Measurements from ENCODE around the gene CCNB3. TPM values are rescaled to one million over a fixed set of nuclear protein-coding genes. Genes with fewer than 3 reads are reported as not detected.

The CCNB3 gene
- total RNA-seq, 1 experiment from 2014 or later: 0.24 TPM

DNA sequence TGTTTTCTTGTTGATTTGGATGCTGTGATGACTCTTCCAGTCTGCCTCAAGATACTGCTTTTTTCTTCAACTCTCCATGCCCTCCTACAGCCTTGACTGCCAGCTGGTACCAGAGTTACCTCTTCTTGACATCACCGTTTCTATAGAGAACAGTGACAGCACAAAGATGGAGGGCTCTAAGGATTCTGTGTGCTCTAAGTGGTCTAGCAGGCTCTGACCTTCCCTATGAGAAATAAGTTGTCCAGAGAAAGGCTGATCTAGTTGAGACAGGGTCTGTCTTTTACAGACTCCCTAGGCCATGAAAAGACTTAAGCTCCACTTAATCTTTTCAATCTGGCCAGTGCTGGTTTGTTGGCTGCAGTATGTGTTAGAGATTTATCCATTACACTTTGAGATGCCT is 3.7 kb upstream of the CCNB3 start, which contains the start of gene AKAP4:
AKAP4 (minus strand) TSS at position 101 of the 400 bp plus-strand sequence. CDS start 118 bp downstream, outside the sequence.
- no TSS peak for BruUV-seq (replicated peaks)
- CTCF ChIA-PET: no interaction called here
- H3K36me3 ChIP-seq (ENCODE audit: low read depth): no peaks in the 10 kb centered on the region
- POLR2A ChIA-PET (ENCODE audit: unreplicated experiment): no interaction called here
- no peaks in the 10 kb centered on the region for H3K27me3 ChIP-seq (ENCODE audit: insufficient read depth, low read depth)
- no peaks in the 10 kb centered on the region for H4K20me1 ChIP-seq (ENCODE audit: insufficient read depth)
- no peaks in the 10 kb centered on the region for H3K4me1 ChIP-seq (replicated peaks; ENCODE audit: insufficient read depth)
- H3K9me3 ChIP-seq (ENCODE audit: insufficient read depth, low read depth): no peaks in the 10 kb centered on the region
- intact Hi-C loops (cut with micrococcal nuclease; ENCODE audit: unreplicated experiment): loop anchor here (5.0 kb wide), 1 partner anchor 284 kb away; no protein-coding TSS in a partner anchor
- no peak within 1 kb of the TSS for H3K4me3 ChIP-seq
- H3K79me2 ChIP-seq (ENCODE audit: low read depth): no peaks in the 10 kb centered on the region
- no peaks in the 10 kb centered on the region for H3F3A ChIP-seq (ENCODE audit: insufficient read depth, low read depth)
- no peak within 1 kb of the TSS for H3K4me2 ChIP-seq
- H2AFZ ChIP-seq: no peak within 1 kb of the TSS
- H3K27ac ChIP-seq: no peak within 1 kb of the TSS
- no peak for TF ChIP-seq EZH2 (IDR thresholded peaks at IDR 0.05; ENCODE audit: low read depth)
- TF ChIP-seq, protein P1, sequence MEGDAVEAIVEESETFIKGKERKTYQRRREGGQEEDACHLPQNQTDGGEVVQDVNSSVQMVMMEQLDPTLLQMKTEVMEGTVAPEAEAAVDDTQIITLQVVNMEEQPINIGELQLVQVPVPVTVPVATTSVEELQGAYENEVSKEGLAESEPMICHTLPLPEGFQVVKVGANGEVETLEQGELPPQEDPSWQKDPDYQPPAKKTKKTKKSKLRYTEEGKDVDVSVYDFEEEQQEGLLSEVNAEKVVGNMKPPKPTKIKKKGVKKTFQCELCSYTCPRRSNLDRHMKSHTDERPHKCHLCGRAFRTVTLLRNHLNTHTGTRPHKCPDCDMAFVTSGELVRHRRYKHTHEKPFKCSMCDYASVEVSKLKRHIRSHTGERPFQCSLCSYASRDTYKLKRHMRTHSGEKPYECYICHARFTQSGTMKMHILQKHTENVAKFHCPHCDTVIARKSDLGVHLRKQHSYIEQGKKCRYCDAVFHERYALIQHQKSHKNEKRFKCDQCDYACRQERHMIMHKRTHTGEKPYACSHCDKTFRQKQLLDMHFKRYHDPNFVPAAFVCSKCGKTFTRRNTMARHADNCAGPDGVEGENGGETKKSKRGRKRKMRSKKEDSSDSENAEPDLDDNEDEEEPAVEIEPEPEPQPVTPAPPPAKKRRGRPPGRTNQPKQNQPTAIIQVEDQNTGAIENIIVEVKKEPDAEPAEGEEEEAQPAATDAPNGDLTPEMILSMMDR (conservative IDR thresholded peaks at IDR 0.05): no peak
- H3K9me2 ChIP-seq (ENCODE audit: insufficient read depth): no peaks in the 10 kb centered on the region
- no peak for DNase-seq

DNA sequence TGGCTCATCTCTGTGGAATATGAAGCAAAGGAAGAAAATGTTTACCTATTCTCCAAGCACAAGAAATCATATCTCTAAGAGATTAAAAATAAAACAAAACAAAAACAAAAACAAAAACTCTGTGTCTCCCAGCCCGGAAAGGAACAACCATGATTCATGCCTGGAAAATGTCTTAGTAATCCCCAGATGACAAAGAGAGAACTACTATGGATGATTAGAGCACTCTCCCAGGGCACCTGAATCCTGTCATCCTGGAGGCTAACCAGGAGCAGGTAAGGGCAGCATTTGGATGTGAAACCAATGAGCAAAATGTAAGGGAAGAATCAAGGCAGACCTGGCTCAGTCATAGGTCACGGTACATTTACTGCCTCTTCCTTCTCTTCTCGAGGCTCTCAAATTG is 2.0 kb upstream of the CCNB3 start:
- Histone ChIP-seq H3K27ac (no peak overlapping the region), H3K4me3 (no peak overlapping the region), H4K20me1 (ENCODE audit: insufficient read depth) (no peaks in the 10 kb centered on the region), H3K4me1 (replicated peaks; ENCODE audit: insufficient read depth) (no peaks in the 10 kb centered on the region), H3K4me2 (no peak overlapping the region), H3K27me3 (ENCODE audit: insufficient read depth, low read depth) (no peaks in the 10 kb centered on the region), H3K79me2 (ENCODE audit: low read depth) (no peaks in the 10 kb centered on the region), H3K9me3 (ENCODE audit: insufficient read depth, low read depth) (no peaks in the 10 kb centered on the region), H3K36me3 (ENCODE audit: low read depth) (no peaks in the 10 kb centered on the region), H2AFZ (no peak overlapping the region), H3F3A (ENCODE audit: insufficient read depth, low read depth) (no peaks in the 10 kb centered on the region), H3K9me2 (ENCODE audit: insufficient read depth) (no peaks in the 10 kb centered on the region)
- intact Hi-C loops (cut with micrococcal nuclease; ENCODE audit: unreplicated experiment): loop anchor here (5.0 kb wide), 1 partner anchor 285 kb away; no protein-coding TSS in a partner anchor
- CTCF ChIA-PET: no interaction called here
- no TSS peak for BruUV-seq (replicated peaks)
- POLR2A ChIA-PET (ENCODE audit: unreplicated experiment): no interaction called here
- DNase-seq: peak in 1 of 2 experiments; percentile 47
- TF ChIP-seq, protein P1 (conservative IDR thresholded peaks at IDR 0.05): no peak
- TF ChIP-seq EZH2 (IDR thresholded peaks at IDR 0.05; ENCODE audit: low read depth): no peak

DNA sequence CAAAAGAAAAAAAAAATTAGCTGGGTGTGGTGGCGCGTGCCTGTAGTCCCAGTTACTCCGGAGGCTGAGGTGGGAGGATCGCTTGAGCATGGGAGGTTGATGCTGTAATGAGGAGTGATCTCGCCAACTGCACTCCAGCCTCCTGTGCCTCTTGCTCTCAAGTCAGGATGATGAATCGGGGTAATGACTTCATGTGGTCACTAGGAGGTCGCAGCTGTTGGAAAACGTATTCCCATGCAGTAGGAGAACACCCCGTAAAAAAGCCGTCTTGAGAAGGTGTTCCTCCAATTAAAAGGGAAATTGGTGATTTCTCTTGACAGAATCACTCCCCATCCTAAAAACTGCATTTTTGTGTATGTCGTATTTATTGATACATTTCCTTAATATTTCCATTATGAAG is 2.2 kb downstream of the CCNB3 start:
- intact Hi-C loops (cut with micrococcal nuclease; ENCODE audit: unreplicated experiment): no loop called here
- no peaks in the 10 kb centered on the region for H3K9me3 ChIP-seq (ENCODE audit: insufficient read depth, low read depth)
- no peak for DNase-seq
- no peaks in the 10 kb centered on the region for H3K9me2 ChIP-seq (ENCODE audit: insufficient read depth)
- H2AFZ ChIP-seq: no peak overlapping the region
- no peaks in the 10 kb centered on the region for H3K4me1 ChIP-seq (replicated peaks; ENCODE audit: insufficient read depth)
- no peak overlapping the region for H3K4me2 ChIP-seq
- H3K4me3 ChIP-seq: no peak overlapping the region
- H3K27me3 ChIP-seq (ENCODE audit: insufficient read depth, low read depth): no peaks in the 10 kb centered on the region
- CTCF ChIA-PET: no interaction called here
- no peak for TF ChIP-seq EZH2 (IDR thresholded peaks at IDR 0.05; ENCODE audit: low read depth)
- TF ChIP-seq, protein P1 (conservative IDR thresholded peaks at IDR 0.05): no peak
- H4K20me1 ChIP-seq (ENCODE audit: insufficient read depth): no peaks in the 10 kb centered on the region
- H3K27ac ChIP-seq: no peak overlapping the region
- BruUV-seq (replicated peaks): no TSS peak
- H3K36me3 ChIP-seq (ENCODE audit: low read depth): no peaks in the 10 kb centered on the region
- no peaks in the 10 kb centered on the region for H3K79me2 ChIP-seq (ENCODE audit: low read depth)
- H3F3A ChIP-seq (ENCODE audit: insufficient read depth, low read depth): no peaks in the 10 kb centered on the region
- POLR2A ChIA-PET (ENCODE audit: unreplicated experiment): no interaction called here

All from PC-9 (cell line).